CD4-positive, alpha-beta T cell treated with Interleukin-6 at 100 ng/mL for 8 hours (primary cell): ENCODE results near the gene ULBP1.
"Not testable (repeated sequence)": the region's sequence is repeated elsewhere in the genome, so short reads cannot be mapped to it uniquely, and the experiment has no call there.

ENCODE experiments used
- DNase-seq: peaks from one replicate; pipeline ENCODE4 v3.0.0-alpha.2; 2020; ENCODE audit warnings: mixed read lengths, low spot score

ULBP1 gene

GRCh38 chr6:149953390-149953789 is 10.4 kb upstream of the ULBP1 start:
- not testable (repeated sequence) for DNase-seq

- not testable (repeated sequence) for DNase-seq
Observed at GRCh38 chr6:149953934-149954327, 9.8 kb upstream of the ULBP1 start.

- DNase-seq = not testable (repeated sequence)
Observed at GRCh38 chr6:149954328-149954983, 9.3 kb upstream of the ULBP1 start.

- DNase-seq = not testable (repeated sequence)
Observed at GRCh38 chr6:149954984-149955653, 8.6 kb upstream of the ULBP1 start.

GRCh38 chr6:149955654-149956317 is 8.0 kb upstream of the ULBP1 start:
- DNase-seq = not testable (repeated sequence)

- not testable (repeated sequence) for DNase-seq
Observed at GRCh38 chr6:149958124-149958523, 5.6 kb upstream of the ULBP1 start.

- DNase-seq = not testable (repeated sequence)
Observed at GRCh38 chr6:149959806-149960205, 3.9 kb upstream of the ULBP1 start.

- no peak for DNase-seq
Observed at GRCh38 chr6:149960488-149960887, 3.3 kb upstream of the ULBP1 start.

GRCh38 chr6:149961728-149962425 is 1.9 kb upstream of the ULBP1 start:
- peak; percentile 24 for DNase-seq

GRCh38 chr6:149962461-149963211 is 1.1 kb upstream of the ULBP1 start:
- no peak for DNase-seq

- DNase-seq = no peak
Observed at GRCh38 chr6:149963212-149963461, 606 bp upstream of the ULBP1 start.

GRCh38 chr6:149964308-149965193 is 808 bp downstream of the ULBP1 start:
- no peak for DNase-seq

GRCh38 chr6:149965194-149966020 is 1.7 kb downstream of the ULBP1 start:
- DNase-seq = peak; percentile 24

GRCh38 chr6:149966319-149966718 is 2.6 kb downstream of the ULBP1 start:
- not testable (repeated sequence) for DNase-seq

GRCh38 chr6:149967591-149967990 is 3.8 kb downstream of the ULBP1 start:
- no peak for DNase-seq

GRCh38 chr6:149967999-149968398 is 4.3 kb downstream of the ULBP1 start:
- DNase-seq = not testable (repeated sequence)

GRCh38 chr6:149968909-149969308 is 5.2 kb downstream of the ULBP1 start:
- DNase-seq = not testable (repeated sequence)

- DNase-seq = no peak
Observed at GRCh38 chr6:149969635-149970034, 5.9 kb downstream of the ULBP1 start.

GRCh38 chr6:149974394-149974793 is 10.7 kb downstream of the ULBP1 start:
- DNase-seq = not testable (repeated sequence)

- no peak for DNase-seq
Observed at GRCh38 chr6:149974825-149975224, 11.1 kb downstream of the ULBP1 start.
